Measurements from ENCODE around the gene NAT16. TPM values are rescaled to one million over a fixed set of nuclear protein-coding genes. Genes with fewer than 3 reads are reported as not detected.
"Not testable (repeated sequence)": the region's sequence is repeated elsewhere in the genome, so short reads cannot be mapped to it uniquely, and the experiment has no call there.

NAT16 gene
- total and polyA plus RNA-seq, 2 of the 8 experiments (the other 6 are each of a cell fraction or from before 2014, with no cell fraction given) = 0.26 to 0.84 TPM

GRCh38 chr7:101121991-101122932 lies 57.8 kb downstream of the NAT16 start (continued):
- TF ChIP-seq RAD21 (IDR thresholded peaks at IDR 0.05 in 1 of 2, conservative IDR thresholded peaks at IDR 0.05 in 1 of 2; ENCODE audit: low read depth in 2 of 2, low read length in 2 of 2) = no peak
- no peak for TF ChIP-seq TCF12 (IDR thresholded peaks at IDR 0.05; ENCODE audit: low read depth, low read length)

GRCh38 chr7:101121631-101121990 lies 58.5 kb downstream of the NAT16 start:
- peak overlapping the region; percentile 90; the same call in 1 of the 2 replicates for H2BK12ac ChIP-seq (ENCODE audit: low read depth, low read length)
- peak overlapping the region; percentile 4; the same call in 1 of the 2 replicates for H3K18ac ChIP-seq (ENCODE audit: extremely low read depth, low read length)
- H3K4me1 ChIP-seq (replicated peaks in 1 of 4; ENCODE audit: control insufficient read depth in 3 of 4, insufficient read depth in 4 of 4, low read length in 3 of 4) = peaks cover 4 to 14% (median 8%) of the 10 kb centered on the region in 4 experiments
- 0 out of 2 replicates have a peak overlapping the region, but pooled peaks have one; percentile 39 for H4K8ac ChIP-seq (ENCODE audit: extremely low read depth, insufficient read depth, low read length)
- not testable (repeated sequence) for H3K4me2 ChIP-seq (ENCODE audit: insufficient read depth in 1 of 2, low read depth in 2 of 2, low read length in 2 of 2); H2BK120ac ChIP-seq (replicated peaks; ENCODE audit: low read depth, low read length); H3K79me2 ChIP-seq (ENCODE audit: control insufficient read depth in 1 of 2, insufficient read depth in 2 of 2, low read length in 2 of 2); H3K36me3 ChIP-seq (ENCODE audit: control insufficient read depth in 2 of 4, insufficient read depth in 4 of 4, low read length in 3 of 4); H3K56ac ChIP-seq (replicated peaks; ENCODE audit: insufficient read length, low read depth, low read length); DNase-seq (ENCODE audit: low read depth in 1 of 2, low spot score in 2 of 2); H3K9ac ChIP-seq (replicated peaks in 1 of 4; ENCODE audit: extremely low read depth in 1 of 4, low read depth in 3 of 4, low read length in 3 of 4); H3K14ac ChIP-seq (ENCODE audit: insufficient read length); H3K4ac ChIP-seq (replicated peaks; ENCODE audit: insufficient read length, low read depth, low read length); H4K20me1 ChIP-seq (replicated peaks in 1 of 2; ENCODE audit: control insufficient read depth in 1 of 2, insufficient read depth in 2 of 2, low read length in 2 of 2); H2AK5ac ChIP-seq (ENCODE audit: low read depth, low read length); H2BK15ac ChIP-seq (ENCODE audit: low read length); H3K23ac ChIP-seq (ENCODE audit: insufficient read length); H3K23me2 ChIP-seq (ENCODE audit: low read depth, low read length); H3K27me3 ChIP-seq (replicated peaks in 1 of 4; ENCODE audit: control insufficient read depth in 3 of 4, extremely low read depth in 1 of 4, insufficient read depth in 3 of 4, low read length in 3 of 4); H2BK20ac ChIP-seq (ENCODE audit: low read length); H3K79me1 ChIP-seq (ENCODE audit: low read depth, low read length); FAIRE-seq; H3K9me3 ChIP-seq (ENCODE audit: insufficient read depth in 2 of 2, low read depth in 1 of 2, low read length in 1 of 2); H4K5ac ChIP-seq (ENCODE audit: insufficient read length, low read depth, low read length)
- 0 out of 2 replicates have a peak overlapping the region, but pooled peaks have one; percentile 80 for H2AFZ ChIP-seq (ENCODE audit: low read length)
- WGBS, 2 experiments (ENCODE audit: extremely low coverage in 1 of 2, insufficient coverage in 1 of 2, insufficient read length in 1 of 2, insufficient replicate concordance in 2 of 2, low coverage in 1 of 2, low lambda C conversion rate in 2 of 2, missing lambda C conversion rate in 1 of 2) = 93% methylated on average over 7 of the region's 9 CpGs; no CpG with 5 or more reads in 1 of the 2 experiments
- ChIA-PET CTCF (ENCODE audit: partially characterized antibody) (interaction anchor here (0.7 to 8.3 kb wide), 2 partner anchors 16 to 102 kb away, joined by 3 to 80 read pairs; partner anchors contain the start of gene MUC17), POLR2A (ENCODE audit: partially characterized antibody) (interaction anchor here (0.7 to 2.1 kb wide), 6 partner anchors 12 to 123 kb away, joined by 3 to 8 read pairs (median 4); partner anchors contain the start of genes FIS1 and TRIM56)
- H4K91ac ChIP-seq (replicated peaks; ENCODE audit: insufficient read length, low read length) = peak overlapping the region; percentile 68
- 0 out of 2 replicates have a peak overlapping the region, but pooled peaks have one; percentile 22 for H3K27ac ChIP-seq (ENCODE audit: low read depth, low read length)
- H3K4me3 ChIP-seq (ENCODE audit: extremely low read depth in 1 of 4, insufficient read depth in 2 of 4, low read depth in 3 of 4, low read length in 4 of 4) = 0 out of 8 replicates have a peak overlapping the region, but pooled peaks of 1 of the 4 experiments have one; percentile 10
- H2BK5ac ChIP-seq (ENCODE audit: low read depth, low read length) = peak overlapping the region; percentile 88; the same call in 1 of the 2 replicates

All from H1 (cell line).